ENCODE results near the gene DHX9.

DNA sequence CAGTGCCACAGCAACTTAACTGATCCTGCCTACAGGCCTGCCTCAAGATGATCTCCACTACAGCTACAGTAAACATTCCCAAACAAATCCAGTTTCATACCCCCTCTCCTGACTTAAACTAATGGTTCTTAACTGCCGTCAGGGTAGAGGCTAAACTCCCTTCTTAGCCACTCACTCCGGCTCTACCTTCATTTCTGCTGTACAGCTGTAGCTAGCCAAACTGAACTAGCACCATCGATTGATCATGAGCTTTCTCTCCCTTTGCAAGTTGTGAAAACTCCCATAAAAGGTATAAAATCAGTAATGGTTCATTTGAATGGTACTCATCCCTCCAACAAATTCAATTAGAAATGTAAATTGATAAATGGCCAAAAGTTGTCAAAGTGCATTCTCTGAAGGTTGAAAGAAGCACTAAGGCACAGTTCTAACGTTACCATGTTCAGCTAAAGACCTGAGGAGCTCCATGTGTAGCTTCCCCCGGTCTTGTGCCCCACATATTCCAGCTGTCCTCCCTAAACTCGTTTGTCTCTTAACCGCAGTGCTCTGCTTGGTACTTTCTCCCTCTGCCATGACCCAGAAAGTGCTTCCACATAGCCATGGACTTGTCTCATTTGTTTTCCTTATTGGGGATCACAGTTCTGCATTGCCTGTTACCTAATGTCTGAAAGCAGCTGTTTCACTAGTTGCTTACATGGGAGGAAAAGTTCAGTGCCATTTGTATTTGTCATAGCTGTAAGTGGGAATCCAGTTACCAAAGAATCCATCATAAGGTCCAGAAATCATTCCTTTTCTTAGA lies 49.8 kb downstream of the DHX9 start:
- TF ChIP-seq POLR2A (IDR thresholded peaks at IDR 0.05), result no peak
- TF ChIP-seq, protein P1, sequence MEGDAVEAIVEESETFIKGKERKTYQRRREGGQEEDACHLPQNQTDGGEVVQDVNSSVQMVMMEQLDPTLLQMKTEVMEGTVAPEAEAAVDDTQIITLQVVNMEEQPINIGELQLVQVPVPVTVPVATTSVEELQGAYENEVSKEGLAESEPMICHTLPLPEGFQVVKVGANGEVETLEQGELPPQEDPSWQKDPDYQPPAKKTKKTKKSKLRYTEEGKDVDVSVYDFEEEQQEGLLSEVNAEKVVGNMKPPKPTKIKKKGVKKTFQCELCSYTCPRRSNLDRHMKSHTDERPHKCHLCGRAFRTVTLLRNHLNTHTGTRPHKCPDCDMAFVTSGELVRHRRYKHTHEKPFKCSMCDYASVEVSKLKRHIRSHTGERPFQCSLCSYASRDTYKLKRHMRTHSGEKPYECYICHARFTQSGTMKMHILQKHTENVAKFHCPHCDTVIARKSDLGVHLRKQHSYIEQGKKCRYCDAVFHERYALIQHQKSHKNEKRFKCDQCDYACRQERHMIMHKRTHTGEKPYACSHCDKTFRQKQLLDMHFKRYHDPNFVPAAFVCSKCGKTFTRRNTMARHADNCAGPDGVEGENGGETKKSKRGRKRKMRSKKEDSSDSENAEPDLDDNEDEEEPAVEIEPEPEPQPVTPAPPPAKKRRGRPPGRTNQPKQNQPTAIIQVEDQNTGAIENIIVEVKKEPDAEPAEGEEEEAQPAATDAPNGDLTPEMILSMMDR (IDR thresholded peaks at IDR 0.05), result no peak
